ENCODE data around the gene NAV2.
"Not testable (repeated sequence)": the region's sequence is repeated elsewhere in the genome, so short reads cannot be mapped to it uniquely, and the experiment has no call there.

Gene NAV2

DNA sequence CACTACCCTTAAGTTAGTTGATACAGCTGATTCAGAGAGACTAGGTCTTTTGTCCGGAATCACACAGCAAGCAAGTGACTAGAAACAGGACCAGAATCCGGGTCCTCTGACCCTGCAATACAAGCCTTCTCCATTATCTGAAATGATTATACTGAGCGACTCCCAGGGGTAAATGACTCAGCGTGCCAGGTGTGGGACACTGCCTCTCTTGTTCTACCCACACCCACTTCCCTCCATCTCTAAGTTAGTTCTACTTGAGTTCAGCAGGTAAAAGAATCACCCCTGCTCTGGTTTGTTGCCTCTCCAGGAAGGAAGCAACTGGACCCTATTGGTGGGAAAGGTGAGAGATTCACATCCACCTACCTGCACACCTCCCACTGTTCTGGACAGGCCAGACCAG, 290.7 kb downstream of the NAV2 start:
- DNase-seq (ENCODE audit: low spot score) = no peak

DNA sequence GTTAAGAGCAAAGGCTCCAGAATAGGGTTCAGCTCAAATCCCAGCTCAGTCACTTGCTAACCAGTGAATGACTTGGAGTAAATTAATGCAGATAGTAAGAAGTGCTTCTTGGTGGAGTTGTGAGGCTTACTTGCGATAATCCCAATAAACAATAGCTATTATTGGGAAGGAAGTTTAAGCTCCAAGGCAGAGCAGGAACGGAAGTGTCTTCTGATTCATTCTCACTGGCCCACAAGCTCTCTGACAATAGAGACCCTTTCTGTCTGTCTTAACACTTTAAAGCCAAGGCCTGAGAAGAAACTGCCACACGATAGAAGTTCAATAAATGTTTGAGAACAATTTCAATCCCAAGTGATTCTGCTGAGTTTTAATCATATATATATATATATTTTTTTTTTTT, 292.2 kb downstream of the NAV2 start:
- DNase-seq (ENCODE audit: low spot score) = no peak

DNA sequence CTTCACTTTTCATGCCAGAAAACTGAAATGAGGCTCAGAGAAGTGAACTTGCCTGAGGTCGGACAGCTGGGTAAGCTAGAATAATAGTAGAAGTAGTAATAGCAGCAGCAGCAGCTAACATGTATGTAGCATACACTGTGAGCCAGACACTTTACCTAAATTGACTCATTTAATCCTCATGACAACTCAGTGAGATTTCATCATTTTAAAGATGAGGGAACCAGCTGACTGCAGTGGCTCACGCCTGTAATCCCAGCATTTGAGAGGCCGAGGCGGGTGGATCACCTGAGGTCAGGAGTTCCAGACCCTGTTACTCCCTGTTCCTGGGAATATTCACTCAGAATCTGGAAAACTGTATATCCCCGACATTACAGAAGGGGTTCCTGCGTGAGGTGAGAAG, 293.1 kb downstream of the NAV2 start:
- DNase-seq (ENCODE audit: low spot score) = no peak

DNA sequence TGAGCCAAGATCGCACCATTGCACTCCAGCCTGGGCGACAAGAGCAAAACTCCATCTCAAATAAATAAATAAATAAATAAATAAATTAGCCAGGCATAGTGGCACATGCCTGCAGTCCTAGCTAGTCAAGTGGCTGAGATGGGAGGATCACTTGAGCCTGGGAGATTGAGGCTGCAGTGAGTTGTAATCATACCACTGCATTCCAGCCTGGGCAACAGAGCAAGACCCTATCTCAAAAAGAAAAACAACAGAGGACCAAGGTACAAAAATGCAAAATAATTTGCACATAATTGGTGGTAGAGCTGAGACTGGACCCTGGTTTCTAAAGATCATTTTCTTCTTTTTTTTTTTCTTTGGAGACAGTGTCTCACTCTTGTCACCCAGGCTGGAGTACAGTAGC, 294.0 kb downstream of the NAV2 start:
- not testable (repeated sequence) for DNase-seq (ENCODE audit: low spot score)

DNA sequence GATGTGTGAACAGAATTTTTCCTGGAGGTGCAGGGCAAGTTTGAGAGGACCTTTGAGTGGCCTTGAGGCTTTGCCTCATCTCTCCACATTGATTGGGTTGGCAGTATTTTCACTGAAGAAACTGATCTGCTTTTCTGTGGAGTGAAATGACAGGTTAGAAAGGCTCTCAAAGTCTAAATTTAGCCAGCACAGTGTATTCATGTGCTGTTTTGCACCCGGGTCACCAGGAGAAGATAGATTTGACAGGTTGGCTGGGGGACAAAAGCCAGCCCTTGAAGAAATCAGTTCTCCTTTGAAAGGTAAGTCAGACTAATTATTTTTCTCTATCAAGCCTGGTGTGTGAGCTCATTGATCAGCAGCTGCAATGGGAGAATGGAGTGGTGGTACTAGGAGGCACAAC, 294.7 kb downstream of the NAV2 start:
- DNase-seq (ENCODE audit: low spot score) = no peak

DNA sequence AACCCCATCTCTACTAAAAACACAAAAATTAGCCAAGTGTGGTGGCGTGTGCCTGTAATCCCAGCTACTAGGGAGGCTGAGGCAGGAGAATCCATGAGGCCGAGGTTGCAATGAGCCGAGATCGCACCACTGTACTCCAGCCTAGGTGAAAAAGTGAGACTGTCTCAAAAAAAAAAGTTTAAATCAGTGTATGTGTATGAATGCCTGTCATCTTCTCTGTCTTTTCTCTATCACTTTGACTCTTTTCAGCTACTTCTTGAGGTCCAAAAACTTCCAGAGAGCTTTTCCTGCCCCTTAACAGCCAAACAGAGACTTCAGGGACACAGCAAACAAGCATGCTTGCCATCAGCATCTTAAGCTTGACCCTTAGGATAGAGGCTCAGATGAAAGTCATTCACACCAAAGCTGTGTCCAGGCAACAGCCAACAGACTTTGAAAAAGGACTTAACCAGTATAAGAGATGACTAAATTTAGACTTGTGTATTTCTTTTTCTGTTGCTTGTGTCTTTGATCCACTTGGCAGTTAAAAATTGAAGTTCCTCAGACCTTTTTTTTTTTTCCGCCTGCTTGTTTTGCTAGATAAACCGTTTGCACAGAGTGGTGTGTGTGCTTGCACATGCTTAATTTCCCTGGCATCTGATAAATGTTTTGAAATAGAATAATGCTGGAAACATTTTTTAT, 295.7 kb downstream of the NAV2 start:
- no peak for DNase-seq (ENCODE audit: low spot score)

DNA sequence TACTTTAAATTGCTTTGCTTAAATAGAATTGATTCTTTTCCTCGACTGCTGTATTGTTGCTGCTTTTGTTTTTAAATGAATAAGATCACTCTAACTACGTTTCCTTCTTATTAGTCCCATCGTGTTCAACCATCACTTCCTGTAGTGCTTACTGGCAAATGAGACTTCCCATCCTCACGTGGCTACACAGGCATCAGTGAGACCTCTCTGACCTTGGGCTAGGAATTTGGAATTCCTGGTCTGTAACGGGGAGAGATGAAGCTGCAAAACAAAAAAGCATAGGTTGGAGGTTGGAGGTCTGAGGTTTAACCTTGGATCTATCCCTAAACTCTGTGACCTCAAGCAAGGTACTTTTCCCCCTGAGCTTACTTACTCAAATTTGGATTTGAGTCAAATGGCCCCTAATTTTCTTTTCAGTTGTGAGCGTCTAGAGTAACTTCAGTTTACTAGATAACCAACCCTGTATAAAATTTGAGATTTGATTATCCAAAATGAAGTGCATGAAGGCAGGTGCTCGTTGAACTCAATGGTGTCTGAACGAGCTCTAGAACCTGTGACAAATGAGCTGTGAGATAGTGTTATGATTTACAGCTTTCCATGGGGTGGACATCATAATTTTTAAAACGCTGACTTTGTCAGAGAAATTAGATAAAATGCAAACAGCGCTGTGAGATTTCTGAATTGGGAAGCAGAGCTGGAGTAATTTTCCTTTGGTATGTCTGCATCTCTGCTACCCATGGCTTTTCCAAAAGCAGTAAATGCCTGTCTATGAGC, 296.4 kb downstream of the NAV2 start:
- DNase-seq (ENCODE audit: low spot score) = no peak

DNA sequence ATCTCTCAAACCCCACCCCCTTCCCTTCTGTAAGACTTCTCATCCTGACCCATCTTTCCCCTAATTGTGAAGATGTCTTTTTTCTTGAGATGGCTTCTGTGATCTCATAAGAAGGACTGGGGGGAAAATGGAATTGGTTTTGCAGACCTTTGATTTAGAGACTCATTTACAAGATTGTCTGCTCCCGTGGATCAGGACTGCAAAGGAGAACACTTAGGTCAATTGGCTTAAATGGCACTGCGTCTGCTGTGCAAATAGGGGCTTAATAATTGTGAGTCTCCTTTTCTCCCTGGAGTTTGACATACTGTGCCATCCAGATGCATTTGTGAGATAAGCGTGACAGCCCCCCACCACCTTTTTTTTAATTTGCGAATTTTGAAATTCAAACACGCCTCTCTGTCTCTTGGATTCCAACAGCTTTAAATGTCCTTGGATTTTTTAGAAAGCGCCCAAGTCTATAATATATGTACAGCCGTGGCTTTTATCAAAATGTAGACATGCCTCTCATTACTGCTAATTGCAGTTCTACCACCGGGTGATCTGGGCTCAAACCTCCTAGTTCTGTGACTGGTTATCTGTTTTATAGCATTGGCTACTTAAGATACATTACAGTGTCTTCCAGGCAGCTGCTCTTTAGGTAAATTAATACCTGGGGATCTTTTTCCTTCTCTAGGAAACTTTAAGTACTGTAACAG, 297.7 kb downstream of the NAV2 start:
- no peak for DNase-seq (ENCODE audit: low spot score)

DNA sequence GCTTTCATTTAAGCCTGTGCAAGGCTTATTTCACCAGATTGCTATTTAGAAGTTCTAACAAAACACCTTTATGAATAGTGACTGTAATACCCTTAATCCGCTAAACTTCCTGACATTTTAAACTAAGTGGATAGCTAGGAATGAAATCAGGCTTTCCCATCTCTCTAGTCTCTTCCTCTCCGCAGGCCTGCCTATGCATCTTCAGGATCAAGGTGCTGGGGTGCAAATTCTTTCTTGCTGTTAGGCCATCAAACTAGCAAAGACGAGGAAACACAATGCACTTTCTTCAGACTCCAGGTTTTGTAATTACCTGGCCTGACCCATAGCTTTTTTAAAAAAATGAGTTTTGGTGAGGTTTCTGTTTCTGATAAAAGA, 298.2 kb downstream of the NAV2 start:
- no peak for DNase-seq (ENCODE audit: low spot score)

DNA sequence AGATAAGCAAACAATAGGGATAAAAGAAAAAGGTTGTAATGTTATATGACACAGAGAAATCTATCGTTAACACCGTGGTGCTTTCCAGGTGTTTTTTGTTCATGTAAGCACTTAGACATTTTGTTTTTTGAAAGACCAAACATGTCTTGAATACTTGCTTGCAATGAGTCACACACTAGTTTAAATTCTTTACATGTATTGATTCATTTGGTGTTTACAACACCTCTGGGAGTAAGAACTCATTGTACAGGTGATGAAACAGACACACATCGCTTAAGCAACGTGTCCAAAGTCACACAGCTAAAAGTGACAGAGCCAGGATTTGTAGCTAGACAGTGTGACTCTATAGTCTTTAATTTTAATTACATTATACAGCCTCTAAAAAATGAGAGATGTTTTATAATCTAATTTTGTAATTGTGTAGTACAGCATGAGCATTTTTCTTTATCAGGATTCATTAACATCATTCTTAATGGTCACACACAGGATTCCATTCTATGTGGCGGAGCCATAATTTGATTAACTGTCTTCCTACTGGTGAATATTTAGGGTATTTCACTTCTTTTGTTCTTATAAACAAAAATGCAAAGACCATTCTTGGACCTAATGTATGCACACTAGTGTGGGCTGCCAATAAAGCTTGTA, 298.8 kb downstream of the NAV2 start:
- no peak for DNase-seq (ENCODE audit: low spot score)

DNA sequence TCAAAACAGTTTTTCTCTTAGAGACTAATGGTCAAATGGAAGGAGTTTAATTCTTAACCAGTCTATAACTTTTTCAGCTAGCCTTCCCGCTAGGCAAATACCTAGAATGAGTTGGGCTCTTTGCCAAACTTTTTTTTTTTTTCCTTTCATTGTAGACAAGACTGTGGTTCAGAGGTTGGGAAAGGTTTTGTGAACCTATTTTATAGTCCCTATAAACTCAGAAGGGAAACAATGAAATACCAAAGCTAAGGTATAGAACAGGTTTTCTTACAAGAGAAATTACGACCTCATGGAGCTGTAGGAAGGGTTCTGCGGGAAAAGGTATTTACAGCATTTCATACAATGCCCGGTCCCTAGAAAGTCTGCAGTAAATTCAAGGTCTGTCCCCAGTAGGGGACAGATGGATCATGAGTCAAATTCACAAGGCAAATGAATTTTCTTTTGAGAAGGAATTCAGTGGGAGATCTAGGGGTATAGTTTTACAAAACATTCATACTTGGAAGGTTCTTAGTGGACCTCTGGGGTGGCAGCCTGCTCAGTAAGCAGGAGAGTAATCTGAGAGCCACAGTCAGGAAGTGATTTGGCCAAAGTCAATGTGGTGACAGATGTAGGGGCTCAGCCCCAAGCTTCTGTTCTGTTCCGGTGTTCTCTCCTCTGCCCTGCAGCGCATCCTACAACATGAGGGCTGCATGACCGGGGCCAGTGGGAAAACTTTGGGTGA, 300.9 kb downstream of the NAV2 start:
- no peak for DNase-seq (ENCODE audit: low spot score)

DNA sequence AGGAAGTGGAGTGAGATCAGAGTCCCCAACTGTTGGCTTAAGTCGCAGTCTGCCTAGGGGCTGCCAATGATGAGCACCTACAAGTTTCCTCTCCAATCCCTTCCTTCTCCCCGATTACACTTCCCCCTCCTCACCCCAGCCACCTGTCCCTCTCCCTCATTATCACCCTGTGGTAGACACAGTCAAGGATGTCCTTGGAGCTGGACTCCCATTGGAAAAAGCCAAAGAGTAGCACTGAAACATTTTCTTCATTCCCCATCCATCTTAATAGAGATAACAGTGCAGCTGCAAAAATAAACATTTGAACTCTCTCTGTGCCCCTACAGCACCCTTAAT, 301.4 kb downstream of the NAV2 start:
- no peak for DNase-seq (ENCODE audit: low spot score)

DNA sequence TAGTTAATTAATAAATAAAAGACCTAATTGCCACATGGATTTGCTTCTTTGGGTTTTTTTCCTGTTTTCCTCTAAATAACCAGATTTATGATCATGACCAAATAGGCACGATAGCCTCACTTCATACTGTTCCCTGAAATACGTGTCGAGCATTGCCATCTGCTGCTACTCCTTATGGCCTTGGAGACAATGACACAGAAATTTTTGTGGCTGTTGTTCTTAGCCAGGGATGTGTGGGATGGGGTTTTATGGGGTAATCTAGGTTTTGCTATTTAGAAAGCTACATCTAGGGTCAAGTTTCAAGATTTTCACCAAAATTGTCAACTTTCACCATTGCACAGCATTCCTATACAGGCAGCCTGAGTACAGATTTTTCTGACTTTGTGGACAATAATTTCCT, 302.5 kb downstream of the NAV2 start:
- no peak for DNase-seq (ENCODE audit: low spot score)

DNA sequence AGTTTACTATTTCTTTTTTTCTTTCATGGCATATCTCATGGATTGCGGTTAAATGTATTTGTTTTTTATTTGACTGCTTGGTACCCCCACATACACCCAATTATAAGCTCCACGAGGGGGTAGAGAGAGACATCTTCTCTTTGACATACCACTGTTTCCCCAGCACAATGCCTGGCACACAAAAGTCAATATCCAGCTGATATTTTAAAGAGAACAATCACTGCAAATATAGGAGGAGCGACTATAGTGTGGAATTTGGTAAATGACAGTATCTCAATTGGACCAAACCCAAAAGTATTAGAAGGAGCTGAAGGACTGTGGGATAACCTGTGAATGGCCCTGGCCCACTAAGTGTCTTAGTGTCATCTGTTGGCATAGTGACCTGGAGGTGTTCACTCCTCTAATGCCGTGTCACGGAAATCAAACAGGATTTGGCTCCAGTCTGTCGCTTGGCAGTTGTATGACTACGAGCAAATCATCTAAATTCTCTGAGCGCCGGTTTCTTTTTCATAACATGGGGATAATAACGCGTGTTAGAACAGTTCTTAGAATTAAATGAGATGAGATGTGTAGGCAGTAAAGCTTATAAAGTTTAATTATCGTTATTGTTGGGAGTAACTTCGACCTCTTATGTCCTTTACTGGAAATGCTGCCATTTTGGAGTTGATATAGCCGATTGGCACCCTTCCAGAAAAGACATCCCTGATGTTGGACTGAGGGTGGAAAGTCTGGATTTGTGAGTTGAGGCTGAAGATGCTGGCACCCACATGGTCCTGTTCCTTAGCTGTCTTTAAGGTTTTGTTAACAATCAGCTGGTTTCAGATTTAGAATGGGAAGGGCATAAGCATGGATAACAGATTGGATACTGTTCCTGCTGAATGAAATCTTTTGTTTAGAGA, 303.1 kb downstream of the NAV2 start:
- DNase-seq (ENCODE audit: low spot score) = no peak

DNA sequence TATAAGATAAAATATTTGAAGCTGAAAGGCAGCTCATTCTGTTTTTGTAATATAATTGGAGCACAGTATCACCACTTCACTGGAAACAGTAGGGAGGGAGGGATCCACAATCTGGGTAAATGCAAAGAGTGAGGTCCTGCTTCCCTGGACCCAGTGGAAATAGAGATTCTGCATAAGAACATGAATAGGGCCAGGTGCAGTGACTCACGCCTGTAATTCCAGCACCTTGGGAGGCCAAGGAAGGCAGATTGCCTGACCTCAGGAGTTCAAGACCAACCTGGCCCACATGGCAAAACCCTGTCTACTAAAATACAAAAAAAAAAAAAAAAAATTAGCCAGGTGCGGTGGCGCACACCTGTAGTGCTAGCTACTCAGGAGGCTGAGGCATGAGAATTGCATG, 303.9 kb downstream of the NAV2 start:
- DNase-seq (ENCODE audit: low spot score) = no peak

DNA sequence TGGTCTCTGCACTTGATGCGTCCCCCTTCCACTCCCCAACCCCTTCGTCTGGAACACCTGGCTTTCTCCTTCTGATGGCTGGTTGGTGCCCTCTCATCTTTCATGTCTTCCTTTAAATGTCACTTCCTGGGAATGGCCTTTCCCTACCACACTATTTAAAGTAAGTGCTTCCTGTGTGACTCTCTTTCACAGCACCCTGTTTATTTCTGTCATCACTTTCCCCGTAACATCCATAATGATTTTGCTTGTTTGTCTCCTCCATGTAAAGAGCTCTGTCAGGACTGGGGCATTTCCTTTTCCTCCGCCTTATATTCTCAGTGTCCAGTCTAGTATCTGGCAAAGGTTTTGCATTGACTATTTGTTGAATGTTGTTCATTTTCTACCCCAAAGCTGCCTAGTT, 304.7 kb downstream of the NAV2 start:
- DNase-seq (ENCODE audit: low spot score) = no peak

DNA sequence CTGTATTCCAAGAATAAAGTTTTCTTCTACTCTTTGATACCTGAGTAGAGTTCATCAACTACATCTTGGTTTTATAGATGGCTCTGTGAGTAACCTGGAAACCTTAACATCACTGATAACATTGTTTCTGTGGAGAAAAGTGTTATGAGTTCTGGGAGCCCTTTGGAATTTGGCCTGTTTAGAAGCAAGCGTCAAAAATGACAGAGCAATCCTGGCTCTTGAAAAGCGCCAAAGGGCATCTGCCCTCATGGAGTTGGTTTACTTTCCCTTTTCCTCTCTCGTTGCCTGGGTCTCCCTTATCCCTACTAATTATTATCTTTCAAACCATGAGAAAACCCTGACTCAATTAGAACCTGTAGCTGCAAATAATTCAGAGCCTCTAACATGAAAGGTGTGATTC, 307.6 kb downstream of the NAV2 start:
- DNase-seq (ENCODE audit: low spot score) = no peak

DNA sequence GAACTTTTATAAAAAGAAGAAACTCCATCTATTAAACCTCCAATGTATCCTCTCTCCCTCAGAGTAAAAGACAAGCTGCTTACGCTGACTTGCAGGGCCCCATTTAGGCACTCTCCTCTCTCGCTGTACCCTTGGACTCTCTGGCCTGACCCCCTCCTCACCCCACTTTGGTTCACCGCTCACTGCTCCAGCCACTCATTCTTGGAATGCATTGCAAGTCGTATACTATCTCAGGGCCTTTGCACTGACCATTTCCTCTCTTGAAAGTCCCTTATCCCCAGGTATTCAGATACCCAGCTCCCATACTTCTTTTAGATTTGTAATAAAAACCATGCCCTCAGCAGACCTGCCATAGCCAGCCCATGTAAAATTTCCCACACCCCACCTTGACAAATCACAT, 308.1 kb downstream of the NAV2 start:
- DNase-seq (ENCODE audit: low spot score) = no peak

DNA sequence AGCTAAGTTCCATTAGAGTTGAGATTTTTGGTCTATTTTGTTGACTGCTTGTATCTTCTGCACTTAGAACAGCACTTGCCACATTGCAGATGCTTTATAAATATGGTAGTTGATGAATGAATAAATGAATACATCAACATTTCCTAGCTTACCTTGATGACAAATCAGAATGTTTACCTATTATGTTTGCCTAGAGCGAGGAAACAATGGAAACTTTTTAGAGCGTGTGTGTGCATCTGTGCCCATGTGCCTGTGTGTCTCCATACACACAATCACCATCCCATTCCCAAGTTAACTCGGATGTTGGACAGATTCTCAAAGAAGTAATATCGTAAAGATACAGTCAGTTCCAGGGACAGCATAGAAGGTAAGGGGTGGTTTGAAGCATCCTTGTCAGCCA, 308.6 kb downstream of the NAV2 start:
- DNase-seq (ENCODE audit: low spot score) = no peak

DNA sequence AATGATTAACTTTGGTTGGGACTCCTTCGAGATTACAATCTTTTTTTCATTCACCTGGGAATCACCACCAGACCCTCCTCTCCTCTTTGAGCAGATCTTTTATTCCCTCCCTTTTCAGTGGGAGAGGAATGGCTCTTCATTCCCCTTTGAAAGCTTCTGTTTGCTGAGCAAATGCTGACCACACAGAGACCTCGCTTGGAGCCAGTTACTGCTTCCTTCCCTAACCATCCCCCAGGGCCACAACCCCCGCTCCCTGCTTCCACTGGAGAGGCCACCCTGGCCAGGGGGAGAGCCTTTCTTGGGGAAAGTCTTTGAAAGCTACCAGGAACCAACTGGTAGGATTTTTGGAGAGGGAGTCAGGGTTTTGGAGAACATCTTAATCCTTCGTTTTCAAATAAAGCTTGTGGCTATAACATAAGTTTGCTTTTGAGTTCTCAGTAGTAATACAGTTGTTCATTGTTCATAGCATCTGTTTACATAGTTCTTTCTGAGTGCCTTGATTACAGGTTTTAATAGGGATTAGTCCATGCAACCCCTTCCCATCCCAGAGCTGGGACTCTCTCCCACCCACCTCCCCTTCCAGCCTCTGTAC, 309.2 kb downstream of the NAV2 start:
- no peak for DNase-seq (ENCODE audit: low spot score)

All from cerebellar cortex (tissue), 1 donor.